ENCODE results near the gene SLC34A1.
A peak's percentile ranks its signal among the peaks of the same experiment; 100 is the strongest.

SLC34A1 gene

DNA sequence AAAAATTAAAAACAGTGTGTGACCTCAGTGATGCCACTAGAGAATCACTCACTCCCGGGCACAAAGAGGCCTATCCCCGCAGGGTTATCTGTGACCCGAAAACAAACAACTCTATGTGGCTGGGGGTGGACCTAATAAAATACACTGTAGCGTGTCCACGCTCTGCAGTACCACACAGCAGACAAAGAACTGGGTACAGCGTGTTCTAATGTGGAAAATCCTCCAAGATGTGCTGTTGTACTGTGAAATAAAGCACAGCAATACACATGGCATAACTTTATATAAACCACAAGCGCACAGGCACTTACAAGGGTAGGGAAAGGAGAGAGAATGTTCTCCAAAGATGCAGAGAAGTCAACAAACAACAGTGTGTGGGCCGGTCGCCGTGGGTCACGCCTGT, 8.1 kb upstream of the SLC34A1 start:
- TF ChIP-seq JUND (IDR thresholded peaks at IDR 0.05; ENCODE audit: low read depth) = no peak
- in situ Hi-C loops (cut with HindIII; ENCODE audit: low pct_unique_long_range_greater_than_20kb, low sequenced_read_pairs) = no loop called here
- no peak for DNase-seq (ENCODE audit: low read depth in 1 of 2, low spot score in 1 of 2)

DNA sequence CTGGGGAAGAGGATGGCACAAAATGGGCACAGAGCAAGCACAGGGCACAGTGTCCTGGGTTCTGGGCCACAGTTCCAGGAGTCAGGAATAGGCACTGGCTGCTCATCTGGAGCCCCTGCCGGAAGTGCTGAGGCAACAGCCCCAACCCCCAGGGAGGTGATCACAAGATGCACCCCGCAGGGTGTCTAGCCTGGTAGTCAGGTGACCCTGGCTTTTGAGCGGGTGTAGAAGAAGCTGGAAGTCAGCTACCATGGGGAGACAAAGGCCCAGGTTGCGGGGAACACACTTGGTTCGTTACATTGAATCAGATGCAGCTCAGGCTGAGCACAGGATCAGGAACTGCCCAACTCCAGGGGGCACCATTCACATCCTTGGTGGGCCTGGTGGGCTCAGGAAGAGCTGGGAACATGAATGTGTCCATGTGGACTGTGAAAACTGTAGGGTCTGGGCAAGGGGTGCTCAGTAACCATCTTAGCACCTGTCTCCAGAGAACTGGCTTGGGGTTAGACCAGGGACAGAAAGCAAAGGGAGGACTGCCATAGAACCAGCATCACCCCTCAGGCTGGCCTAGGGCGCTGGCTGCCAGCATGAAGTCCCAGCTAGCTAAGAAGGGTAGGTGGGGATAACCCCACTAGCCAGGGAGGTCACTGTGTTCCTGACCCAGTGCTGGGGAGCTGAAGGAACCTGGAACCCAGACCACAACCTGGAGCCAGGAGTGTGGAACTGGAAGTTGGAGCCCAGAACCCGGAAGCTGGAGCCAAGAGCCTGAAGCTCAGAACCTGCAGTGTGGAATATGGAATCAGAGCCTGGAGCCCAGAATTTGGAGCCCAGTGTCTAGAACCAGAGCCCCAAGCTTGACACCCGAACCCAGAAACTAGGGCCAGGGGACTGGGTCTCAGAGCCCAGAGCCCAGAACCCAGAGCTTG, 6.1 kb upstream of the SLC34A1 start:
- no peak for DNase-seq (ENCODE audit: low read depth in 1 of 2, low spot score in 1 of 2)
- TF ChIP-seq JUND (IDR thresholded peaks at IDR 0.05; ENCODE audit: low read depth) = no peak

DNA sequence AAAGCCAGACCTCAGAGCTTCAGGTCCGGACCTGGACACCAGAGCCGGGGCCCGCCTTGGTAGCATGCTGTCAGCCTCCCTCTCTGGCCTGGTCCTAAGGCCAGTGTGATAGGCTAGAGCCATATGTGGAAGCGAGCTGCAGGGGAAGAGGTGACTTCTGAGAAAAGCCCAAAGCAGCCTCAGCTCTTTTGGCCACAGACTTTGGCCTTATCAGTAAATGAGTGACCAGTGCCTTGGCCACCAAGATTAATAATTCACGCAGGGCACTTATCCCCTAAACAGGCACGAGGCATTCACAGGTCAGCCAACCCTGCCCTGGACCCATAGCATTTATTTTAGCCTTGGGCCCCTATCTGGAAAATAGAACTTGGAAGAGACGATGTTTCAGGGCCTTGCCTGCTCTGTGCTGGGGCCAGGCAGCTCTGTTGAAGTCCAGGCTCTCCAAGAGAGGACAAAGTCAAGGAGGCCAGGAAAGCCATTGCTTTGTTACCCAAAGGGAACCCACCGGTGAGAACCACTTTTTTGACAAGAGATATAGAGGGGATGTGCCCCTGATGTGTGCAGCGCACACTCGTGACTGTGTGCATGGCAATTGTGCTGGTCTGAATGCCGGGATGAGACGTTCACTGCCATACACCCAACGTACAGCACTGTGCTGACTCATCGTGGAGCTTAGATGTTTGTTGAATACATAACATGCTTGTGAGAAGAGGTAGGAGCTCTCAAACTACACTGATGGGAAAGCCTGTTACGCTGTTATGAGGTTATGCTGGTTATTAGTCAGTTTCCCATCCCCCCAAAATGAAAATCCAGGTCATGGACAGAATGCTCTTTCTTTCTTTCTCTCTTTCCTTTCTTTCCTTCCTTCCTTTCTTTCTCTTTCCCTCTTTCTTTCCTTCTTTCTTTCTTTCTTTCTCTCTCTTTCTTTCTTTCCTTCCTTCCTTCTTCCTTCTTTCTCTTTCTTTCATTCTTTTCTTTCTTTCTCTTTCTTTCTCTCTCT, 5.0 kb upstream of the SLC34A1 start:
- DNase-seq (ENCODE audit: low read depth in 1 of 2, low spot score in 1 of 2) = peak in 1 of 2 experiments; percentile 42
- no peak for TF ChIP-seq JUND (IDR thresholded peaks at IDR 0.05; ENCODE audit: low read depth)
- in situ Hi-C loops (cut with HindIII; ENCODE audit: low pct_unique_long_range_greater_than_20kb, low sequenced_read_pairs) = no loop called here

More for the DNA sequence above, 6.1 kb upstream of the SLC34A1 start:
- in situ Hi-C loops (cut with HindIII; ENCODE audit: low pct_unique_long_range_greater_than_20kb, low sequenced_read_pairs) = no loop called here

DNA sequence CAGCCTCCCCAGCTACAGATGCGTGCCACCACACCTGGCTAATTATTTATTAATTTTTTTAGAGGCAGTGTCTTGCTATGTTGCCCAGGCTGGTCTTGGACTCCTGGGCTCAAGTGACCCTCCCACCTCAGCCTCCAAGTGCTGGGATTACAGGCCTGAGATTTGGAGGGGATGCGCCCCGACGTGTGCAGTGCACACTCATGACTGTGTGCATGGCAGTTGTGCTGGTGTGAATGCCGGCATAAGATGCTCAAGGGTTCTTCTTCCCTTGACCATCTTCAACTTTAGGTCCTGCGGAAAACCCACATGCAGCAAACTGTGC, 3.5 kb upstream of the SLC34A1 start:
- no peak for TF ChIP-seq JUND (IDR thresholded peaks at IDR 0.05; ENCODE audit: low read depth)
- in situ Hi-C loops (cut with HindIII; ENCODE audit: low pct_unique_long_range_greater_than_20kb, low sequenced_read_pairs) = no loop called here
- DNase-seq (ENCODE audit: low read depth in 1 of 2, low spot score in 1 of 2) = no peak

DNA sequence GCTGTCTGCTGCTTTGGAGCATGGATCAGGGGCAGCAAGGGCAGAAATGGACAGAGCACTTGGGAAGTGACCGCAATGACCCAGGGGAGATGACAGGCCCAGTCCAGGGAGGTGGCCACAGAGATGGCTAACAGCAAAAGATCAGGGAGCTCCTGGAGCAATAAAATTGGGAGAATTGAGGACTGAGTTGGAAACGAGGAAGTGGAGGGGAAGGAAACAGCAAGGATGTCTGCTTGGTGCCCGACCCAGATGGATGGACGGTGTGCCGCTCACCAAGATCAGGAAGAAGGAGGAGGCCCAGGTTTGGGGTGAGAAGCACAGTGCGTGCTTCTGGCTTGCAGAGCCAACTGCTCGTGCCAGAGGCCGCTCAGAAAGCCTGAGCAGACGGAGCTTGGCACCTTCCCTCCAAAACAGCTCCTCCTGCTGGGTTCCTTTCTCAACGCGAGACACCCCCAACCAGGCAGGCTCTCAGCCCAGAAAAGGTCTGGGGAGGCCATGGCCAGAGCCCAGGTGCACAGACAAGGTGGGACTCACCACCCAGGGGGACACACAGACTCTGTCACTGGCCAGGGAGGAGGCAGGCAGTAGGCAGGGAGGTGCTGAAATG, 1.7 kb upstream of the SLC34A1 start:
- DNase-seq (ENCODE audit: low read depth in 1 of 2, low spot score in 1 of 2) = peak in 1 of 2 experiments; percentile 68
- no peak for TF ChIP-seq JUND (IDR thresholded peaks at IDR 0.05; ENCODE audit: low read depth)
- in situ Hi-C loops (cut with HindIII; ENCODE audit: low pct_unique_long_range_greater_than_20kb, low sequenced_read_pairs) = no loop called here

DNA sequence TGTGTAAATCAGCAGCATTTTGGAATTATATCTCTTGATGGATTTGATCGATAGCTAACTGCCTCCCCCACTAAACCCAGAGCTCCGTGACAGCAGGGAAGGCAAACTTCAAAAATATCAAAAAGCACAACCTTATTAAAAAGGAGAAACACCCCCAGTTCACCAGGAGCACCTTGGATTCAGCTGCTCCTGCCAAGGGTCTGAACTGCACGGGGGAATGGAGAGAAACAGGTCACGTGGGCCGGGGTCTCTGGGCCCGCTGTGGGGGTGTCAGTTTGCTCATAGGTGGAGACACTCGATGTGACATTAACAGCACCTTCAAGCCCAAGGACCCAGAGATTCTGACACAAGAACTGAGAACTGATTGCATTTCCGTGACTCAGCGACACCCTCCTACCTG, 1.1 kb upstream of the SLC34A1 start:
- DNase-seq (ENCODE audit: low read depth in 1 of 2, low spot score in 1 of 2) = no peak
- in situ Hi-C loops (cut with HindIII; ENCODE audit: low pct_unique_long_range_greater_than_20kb, low sequenced_read_pairs) = no loop called here
- no peak for TF ChIP-seq JUND (IDR thresholded peaks at IDR 0.05; ENCODE audit: low read depth)

DNA sequence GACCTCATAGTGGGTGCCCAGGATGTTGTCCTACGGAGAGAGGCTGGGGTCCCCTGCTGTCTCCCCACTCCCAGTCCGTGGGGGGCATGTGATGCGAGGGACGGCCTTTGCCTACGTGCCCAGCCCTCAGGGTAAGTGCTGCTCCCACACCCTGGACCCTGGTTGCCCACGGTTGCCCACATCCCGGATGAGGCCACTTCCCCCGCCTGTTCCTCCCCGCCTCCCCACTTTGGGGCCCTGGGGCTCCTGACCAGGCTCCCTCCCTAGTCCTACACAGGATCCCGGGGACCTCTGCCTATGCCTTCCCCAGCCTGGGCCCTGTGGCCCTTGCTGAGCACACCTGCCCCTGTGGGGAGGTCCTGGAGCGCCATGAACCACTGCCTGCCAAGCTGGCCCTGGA, 1.5 kb downstream of the SLC34A1 start:
- in situ Hi-C loops (cut with HindIII; ENCODE audit: low pct_unique_long_range_greater_than_20kb, low sequenced_read_pairs) = no loop called here
- DNase-seq (ENCODE audit: low read depth in 1 of 2, low spot score in 1 of 2) = no peak
- TF ChIP-seq JUND (IDR thresholded peaks at IDR 0.05; ENCODE audit: low read depth) = no peak

DNA sequence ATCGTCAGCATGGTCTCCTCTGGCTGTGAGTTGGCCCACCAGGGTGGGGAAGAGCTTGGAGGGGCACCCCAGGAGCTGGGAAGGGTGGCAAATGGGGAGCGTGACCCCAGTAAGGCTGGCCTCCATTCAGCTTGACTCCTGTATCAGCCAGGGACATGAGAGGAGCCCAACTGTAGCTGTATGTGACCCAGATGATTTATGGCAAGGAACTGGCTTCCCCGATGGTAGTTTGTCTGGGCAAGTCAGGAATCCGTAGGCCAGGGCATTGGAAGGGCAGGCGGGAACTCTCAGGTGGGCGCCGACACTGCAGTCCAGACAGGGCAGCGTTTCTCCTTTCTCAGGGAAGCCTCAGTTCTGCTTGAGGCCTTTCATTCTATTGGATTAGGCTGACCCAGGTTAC, 2.3 kb downstream of the SLC34A1 start:
- no peak for TF ChIP-seq JUND (IDR thresholded peaks at IDR 0.05; ENCODE audit: low read depth)
- DNase-seq (ENCODE audit: low read depth in 1 of 2, low spot score in 1 of 2) = no peak
- in situ Hi-C loops (cut with HindIII; ENCODE audit: low pct_unique_long_range_greater_than_20kb, low sequenced_read_pairs) = no loop called here

DNA sequence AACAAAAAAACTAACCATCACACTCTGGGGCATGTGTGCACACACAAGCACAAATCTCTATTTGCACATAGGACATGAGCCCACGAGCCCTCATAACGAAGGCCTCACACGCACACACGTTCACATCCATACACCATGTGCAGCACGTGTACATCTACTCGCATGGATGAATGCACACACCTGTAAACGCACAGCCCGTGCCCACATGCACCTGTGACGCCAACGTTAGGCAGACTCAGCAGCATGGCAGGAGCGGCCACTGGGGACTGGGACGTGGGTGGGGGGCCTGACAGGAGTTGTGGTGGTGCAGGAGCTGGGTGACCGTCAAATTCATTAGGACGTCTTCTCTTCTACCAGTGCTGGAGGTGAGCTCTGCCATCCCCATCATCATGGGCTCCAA, 3.2 kb downstream of the SLC34A1 start:
- no peak for DNase-seq (ENCODE audit: low read depth in 1 of 2, low spot score in 1 of 2)
- no peak for TF ChIP-seq JUND (IDR thresholded peaks at IDR 0.05; ENCODE audit: low read depth)
- in situ Hi-C loops (cut with HindIII; ENCODE audit: low pct_unique_long_range_greater_than_20kb, low sequenced_read_pairs) = no loop called here

DNA sequence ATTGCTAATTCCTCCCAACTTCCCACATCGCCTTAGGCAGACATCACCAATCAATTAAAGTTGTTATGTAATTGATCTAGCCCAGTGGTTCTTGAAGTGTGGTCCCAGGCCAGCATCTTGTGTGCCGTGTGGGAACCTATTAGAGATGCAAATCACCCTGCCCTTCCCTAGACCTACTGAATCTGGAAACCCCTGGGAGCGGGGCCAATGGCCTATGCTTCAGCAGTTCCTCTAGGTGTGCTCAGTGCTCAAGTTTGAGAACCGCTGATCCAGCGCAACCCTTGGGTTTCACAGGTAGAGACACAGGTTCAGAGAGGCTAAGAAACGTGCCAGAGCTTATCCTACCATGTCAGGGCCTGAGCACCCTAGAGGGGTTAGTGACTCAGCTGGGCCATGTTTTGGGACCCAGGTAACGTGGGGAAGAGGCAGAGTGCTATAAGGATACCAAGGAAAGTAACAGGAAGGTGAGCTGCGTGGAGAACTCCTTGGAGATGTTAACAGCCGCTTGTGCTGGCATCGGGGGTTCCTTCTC, 4.4 kb downstream of the SLC34A1 start:
- no peak for DNase-seq (ENCODE audit: low read depth in 1 of 2, low spot score in 1 of 2)
- no peak for TF ChIP-seq JUND (IDR thresholded peaks at IDR 0.05; ENCODE audit: low read depth)
- in situ Hi-C loops (cut with HindIII; ENCODE audit: low pct_unique_long_range_greater_than_20kb, low sequenced_read_pairs) = no loop called here

DNA sequence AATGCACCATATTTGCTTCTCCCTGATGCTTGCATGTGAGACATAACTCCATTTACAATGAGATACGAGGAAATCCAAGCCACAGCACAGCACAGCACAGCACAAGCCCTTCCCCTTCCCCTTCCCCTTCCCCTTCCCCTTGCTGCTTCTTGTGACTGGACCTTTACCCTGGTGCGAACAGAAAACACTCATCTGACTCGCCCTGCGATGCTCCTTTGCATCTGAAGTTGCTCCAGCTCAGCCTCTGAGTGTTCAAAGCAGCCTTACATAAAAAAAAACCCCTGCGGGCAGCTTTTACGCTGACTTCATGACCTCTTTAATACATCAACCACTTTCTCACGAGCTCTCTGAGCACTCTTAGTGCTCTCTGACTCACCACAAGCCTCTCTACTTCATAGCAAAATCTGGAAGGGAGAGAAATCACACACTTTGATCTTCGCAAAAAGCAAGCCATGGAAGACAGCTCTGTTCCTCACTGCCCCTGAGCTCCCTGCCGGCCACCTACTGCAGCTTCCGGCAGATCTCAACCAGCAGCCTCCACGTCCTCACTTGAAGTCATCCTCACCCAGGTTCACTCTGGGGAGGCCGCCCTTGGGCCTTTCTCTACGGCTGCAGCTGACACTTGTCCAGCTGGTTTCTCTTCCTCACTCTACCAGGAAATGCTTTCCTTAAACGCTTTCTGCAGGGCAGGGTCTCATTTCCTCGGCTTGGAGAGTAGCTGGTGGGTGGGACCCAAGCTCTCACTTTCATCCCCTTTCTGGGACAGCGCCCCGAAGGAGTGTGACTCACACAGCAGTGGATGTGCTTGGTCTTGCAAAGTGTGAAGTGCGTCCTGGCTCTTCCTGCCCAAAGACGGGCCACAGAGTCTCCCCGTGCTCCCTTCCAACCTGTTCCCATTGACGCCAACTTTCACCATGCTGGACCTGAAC, 5.3 kb downstream of the SLC34A1 start:
- in situ Hi-C loops (cut with HindIII; ENCODE audit: low pct_unique_long_range_greater_than_20kb, low sequenced_read_pairs) = no loop called here
- peak; percentile 59 to 73 for DNase-seq (ENCODE audit: low read depth in 1 of 2, low spot score in 1 of 2)
- TF ChIP-seq JUND (IDR thresholded peaks at IDR 0.05; ENCODE audit: low read depth) = no peak

Measured in T47D (cell line).